GM12878 (cell line): ENCODE measurements around the gene NKX1-1. TPM values are rescaled to one million over a fixed set of nuclear protein-coding genes. Genes with fewer than 3 reads are reported as not detected.

Experiments used
- ATAC-seq: fragments of 200-7000 bp; cut with Tn5 transposase; 3 replicates; pipeline ENCODE4 v1.9.1; 2020; ENCODE audit warnings: mild to moderate bottlenecking, moderate library complexity
- BruUV-seq: library from RNA; stranded (reverse); fragments of 400-500 nt; replicated peaks from 2 replicates; lab custom pipeline; 2021; lab: Mats Ljungman, UMichigan
- CTCF ChIA-PET: fragments of 300-600 bp; sonication (Branson Sonifier 250); formaldehyde crosslinking; extraction: SDS; loops from one replicate; lab custom pipeline; 2021; ENCODE audit warnings: inconsistent platforms; lab: Yijun Ruan, JAX
- POLR2A ChIA-PET: fragments of 350-600 bp; formaldehyde crosslinking; extraction: SDS; loops from one replicate; lab custom pipeline; 2021; ENCODE audit warnings: inconsistent platforms; lab: Charles Lee
- RAD21 ChIA-PET: fragments of 300-600 bp; sonication (Branson Sonifier 250); formaldehyde crosslinking; loops from one replicate; lab custom pipeline; 2023; ENCODE audit warnings: antibody characterized with exemption; ENCODE audit not compliant: unreplicated experiment; lab: Charles Lee
- SMC1A ChIA-PET: fragments of 300-600 bp; sonication (Branson Sonifier 250); formaldehyde crosslinking; loops from one replicate; lab custom pipeline; 2023; ENCODE audit not compliant: unreplicated experiment, uncharacterized antibody; lab: Charles Lee
- DNase-seq: peaks from one replicate; pipeline ENCODE4 v3.0.0-alpha.2; 2011; ENCODE audit warnings: low read depth, low spot score
- FAIRE-seq: peaks from 3 replicates; lab custom pipeline; 2011; peaks lifted over from hg19 to GRCh38; lab: Jason Lieb, UNC
- H2AFZ ChIP-seq: 2 replicates; pipeline ENCODE4 v1.6.0; 2011; ENCODE audit warnings: low read depth, low read length, control low read depth; ENCODE audit not compliant: control insufficient read depth
- H3K27ac ChIP-seq: 2 replicates; pipeline ENCODE4 v1.5.1; 2011; ENCODE audit warnings: control low read depth; ENCODE audit not compliant: control insufficient read depth, insufficient read depth
- H3K27me3 ChIP-seq, 2 experiments: replicated peaks in 1 of 2; 2 replicates each; pipeline versions ENCODE4 v1.6.0 to v1.6.1; 2011; ENCODE audit warnings: low read length in 1 of 2; ENCODE audit not compliant: control insufficient read depth in 2 of 2, insufficient read depth in 2 of 2
- H3K36me3 ChIP-seq, 2 experiments: 2 replicates each; pipeline ENCODE4 v1.5.1; 2011; ENCODE audit warnings: low read length in 1 of 2; ENCODE audit not compliant: control insufficient read depth in 2 of 2, insufficient read depth in 2 of 2
- H3K4me1 ChIP-seq: 2 replicates; pipeline ENCODE4 v1.6.1; 2011; ENCODE audit warnings: mild to moderate bottlenecking, low read length, moderate library complexity, mixed read lengths; ENCODE audit not compliant: control insufficient read depth, insufficient read depth
- H3K4me2 ChIP-seq: 2 replicates; pipeline ENCODE4 v1.6.0; 2011; ENCODE audit warnings: control low read depth; ENCODE audit not compliant: control insufficient read depth, insufficient read depth
- H3K4me3 ChIP-seq: fragments of 200-600 bp; sonication (generic); 2 replicates; pipeline ENCODE4 v1.5.1; 2016
- H3K79me2 ChIP-seq: 2 replicates; pipeline ENCODE4 v1.6.0; 2011; ENCODE audit warnings: low read length; ENCODE audit not compliant: control insufficient read depth, insufficient read depth
- H3K9ac ChIP-seq: 2 replicates; pipeline ENCODE4 v1.8.0; 2011; ENCODE audit warnings: low read length, control low read depth, mixed read lengths; ENCODE audit not compliant: control insufficient read depth, insufficient read depth
- H3K9me3 ChIP-seq: replicated peaks from 3 replicates; pipeline ENCODE4 v1.5.1; 2011; ENCODE audit warnings: mild to moderate bottlenecking, low read length; ENCODE audit not compliant: control insufficient read depth, insufficient read depth
- H4K20me1 ChIP-seq: 2 replicates; pipeline ENCODE4 v1.6.0; 2011; ENCODE audit not compliant: control insufficient read depth, insufficient read depth
- BHLHE40 ChIP-seq, 2 experiments: fragments of 450-650 bp in 1 of 2; IDR thresholded peaks; 2 replicates each; pipeline ENCODE4 v1.6.1; 2011 to 2017; ENCODE audit warnings: low read depth in 2 of 2, borderline replicate concordance in 1 of 2, improper control_type of control experiment in 1 of 2, low read length in 1 of 2, mild to moderate bottlenecking in 1 of 2
- E2F4 ChIP-seq: IDR thresholded peaks from 2 replicates; pipeline ENCODE4 v1.6.1; 2012; ENCODE audit warnings: low read depth, low read length, improper control_type of control experiment
- MXI1 ChIP-seq: fragments of 150-350 bp; IDR thresholded peaks from 2 replicates; pipeline ENCODE4 v1.6.1; 2011; ENCODE audit warnings: low read depth, mild to moderate bottlenecking, inconsistent platforms, low read length, improper control_type of control experiment
- NR2C2 ChIP-seq: IDR thresholded peaks from 2 replicates; pipeline ENCODE4 v1.6.1; 2011; ENCODE audit warnings: borderline replicate concordance, low read depth; ENCODE audit not compliant: control insufficient read depth, insufficient read length
- SKIL ChIP-seq: fragments of 450-650 bp; IDR thresholded peaks from 2 replicates; pipeline ENCODE4 v1.6.1; 2017; ENCODE audit warnings: mild to moderate bottlenecking, low read depth, inconsistent platforms; ENCODE audit not compliant: poor library complexity, severe bottlenecking
- STAT1 ChIP-seq: fragments of 450-650 bp; conservative IDR thresholded peaks from 2 replicates; pipeline ENCODE4 v1.6.1; 2014; ENCODE audit warnings: antibody characterized with exemption, mild to moderate bottlenecking
- USF2 ChIP-seq: IDR thresholded peaks from 2 replicates; pipeline ENCODE4 v1.6.1; 2011; ENCODE audit warnings: low read depth, low read length, improper control_type of control experiment, borderline replicate concordance
- ZNF24 ChIP-seq: fragments of 450-650 bp; IDR thresholded peaks from 2 replicates; pipeline ENCODE4 v1.6.1; 2017; ENCODE audit warnings: antibody characterized with exemption, mild to moderate bottlenecking
- ZNF274 ChIP-seq: IDR thresholded peaks from one replicate; pipeline ENCODE4 v1.8.0; 2011; ENCODE audit not compliant: insufficient read length, insufficient read depth
- WGBS: methylation state at CpG from one replicate; pipeline ENCODE4 v1.1.6; 2016; ENCODE audit warnings: low lambda C conversion rate; ENCODE audit not compliant: insufficient replicate concordance, insufficient coverage; ENCODE audit errors: missing lambda C conversion rate; 5-methylcytosine and 5-hydroxymethylcytosine counted together
- in situ Hi-C: fragments of 300-500 bp; cut with MboI; formaldehyde crosslinking; loops from 9 replicates; pipeline ENCODE4 v1.14.3; 2018; ENCODE audit warnings: mixed read lengths
- intact Hi-C: fragments of 100-400 bp; cut with micrococcal nuclease; formaldehyde crosslinking; loops from one replicate; pipeline ENCODE4 v1.14.2; 2022; ENCODE audit not compliant: unreplicated experiment
- polyA plus RNA-seq, 11 experiments: library from polyadenylated mRNA; depleted of rRNA in 4 of 11; unstranded in 6 of 11; stranded (reverse) in 5 of 11; fragments of >200 nt; fragmentation: Nextera tagmentation in 4 of 11; fragmentation: Illumina TruSeq in 1 of 11; extraction: Ambion mirVana in 4 of 11; extraction: Trizol in 1 of 11; gene quantifications; 1 replicate in 1 of 11; 2 replicates in 10 of 11; pipeline versions ENCODE4 v1.2.1 to v1.2.3, GENCODE V29; 2011 to 2016; ENCODE audit warnings: inconsistent platforms in 2 of 11, missing spikeins in 2 of 11, low read depth in 1 of 11
- total RNA-seq, 4 experiments: library from RNA; depleted of rRNA in 3 of 4; stranded (reverse); fragments of >200 nt in 3 of 4; fragmentation: Illumina TruSeq in 1 of 4; extraction: Trizol in 1 of 4; gene quantifications; 2 replicates each; pipeline versions ENCODE4 v1.2.1 to v1.2.3, GENCODE V29; 2013 to 2021

NKX1-1 gene
- total and polyA plus RNA-seq, 10 of the 15 experiments (the other 5 are each of a cell fraction or from before 2014, with no cell fraction given): not detected

- ChIA-PET CTCF (no interaction called here), SMC1A (no interaction called here), RAD21 (no interaction called here), POLR2A (no interaction called here)
- in situ Hi-C loops: no loop called here
- no TSS peak for BruUV-seq
- TF ChIP-seq ZNF24 (no peak), ZNF274 (no peak), NR2C2 (no peak)
- Histone ChIP-seq H3K4me1 (no peaks in the 10 kb centered on the region), H3K27me3 (no peaks in the 10 kb centered on the region), H3K4me2 (no peak overlapping the region), H3K36me3 (no peaks in the 10 kb centered on the region), H3K9ac (no peak overlapping the region), H3K4me3 (no peak overlapping the region), H4K20me1 (no peaks in the 10 kb centered on the region), H3K9me3 (no peaks in the 10 kb centered on the region; the same call in 2 of the 3 replicates), H2AFZ (no peak overlapping the region), H3K79me2 (no peaks in the 10 kb centered on the region), H3K27ac (no peak overlapping the region)
- ATAC-seq (no peak), DNase-seq (no peak), FAIRE-seq (no peak)
- 74% methylated on average over 13 of the region's 13 CpGs for WGBS
- intact Hi-C loops: no loop called here
Observed at GRCh38 chr4:1415681-1415981, 9.4 kb upstream of the NKX1-1 start.

- no peak for DNase-seq
- SMC1A ChIA-PET: no interaction called here
- no peaks in the 10 kb centered on the region for H4K20me1 ChIP-seq
- H3K9ac ChIP-seq: no peak overlapping the region
- POLR2A ChIA-PET: no interaction called here
- H2AFZ ChIP-seq: no peak overlapping the region
- H3K4me2 ChIP-seq: no peak overlapping the region
- no TSS peak for BruUV-seq
- intact Hi-C loops (no loop called here), in situ Hi-C loops (no loop called here)
- ATAC-seq: no peak
- no peak for FAIRE-seq
- H3K79me2 ChIP-seq: no peaks in the 10 kb centered on the region
- H3K4me3 ChIP-seq: no peak overlapping the region
- H3K36me3 ChIP-seq: no peaks in the 10 kb centered on the region
- no peak overlapping the region for H3K27ac ChIP-seq
- CTCF ChIA-PET: no interaction called here
- RAD21 ChIA-PET: no interaction called here
- H3K4me1 ChIP-seq: no peaks in the 10 kb centered on the region
- H3K9me3 ChIP-seq: no peaks in the 10 kb centered on the region; the same call in 2 of the 3 replicates
- H3K27me3 ChIP-seq: no peaks in the 10 kb centered on the region
- 82% methylated on average over 26 of the region's 75 CpGs for WGBS
- TF ChIP-seq BHLHE40 (IDR thresholded peaks at IDR 0.05; ENCODE audit: borderline replicate concordance in 1 of 2, low read depth in 2 of 2, low read length in 1 of 2): no peak
- TF ChIP-seq E2F4: no peak
- TF ChIP-seq USF2: no peak
- TF ChIP-seq STAT1: no peak
- TF ChIP-seq SKIL: no peak
- no peak for TF ChIP-seq MXI1
Observed at GRCh38 chr4:1414831-1415680, 8.8 kb upstream of the NKX1-1 start.
